ENCODE measurements around the gene ZDHHC24. TPM values are rescaled to one million over a fixed set of nuclear protein-coding genes. Genes with fewer than 3 reads are reported as not detected.

Gene ZDHHC24
- total RNA-seq, 4 donors from 2014 or later = 8.0 to 10.7 (median 9.5) TPM

GRCh38 chr11:66556086-66556485, 10.2 kb upstream of the ZDHHC24 start:
- TF ChIP-seq POLR2A (IDR thresholded peaks at IDR 0.05) (no peak), CTCF (IDR thresholded peaks at IDR 0.05) (no peak)
- Histone ChIP-seq H3K36me3 (no peaks in the 10 kb centered on the region), H3K4me3 (no peak overlapping the region), H3K9me3 (no peaks in the 10 kb centered on the region), H3K27ac (no peak overlapping the region), H3K4me1 (peaks cover 7 to 11% (median 7%) of the 10 kb centered on the region in 3 donors), H3K27me3 (peaks cover 0 to 42% (median 0%) of the 10 kb centered on the region in 4 donors)
- 56 to 66% methylated on average over 3 to 5 of the region's 7 CpGs for WGBS, 2 donors
- intact Hi-C loops (cut with DNase I) = no loop called here
- DNase-seq = no peak

GRCh38 chr11:66555416-66555815, 9.6 kb upstream of the ZDHHC24 start:
- H3K27ac ChIP-seq = no peak overlapping the region
- H3K36me3 ChIP-seq = no peaks in the 10 kb centered on the region
- TF ChIP-seq CTCF (IDR thresholded peaks at IDR 0.05) (no peak), POLR2A (IDR thresholded peaks at IDR 0.05) (no peak)
- H3K27me3 ChIP-seq = peaks cover 0 to 42% (median 0%) of the 10 kb centered on the region in 4 donors
- H3K4me3 ChIP-seq = no peak overlapping the region
- H3K9me3 ChIP-seq = no peaks in the 10 kb centered on the region
- intact Hi-C loops (cut with DNase I) = no loop called here
- H3K4me1 ChIP-seq = peaks cover 7 to 11% (median 7%) of the 10 kb centered on the region in 3 donors
- no peak for DNase-seq
- 51 to 67% methylated on average over 3 of the region's 3 CpGs for WGBS, 2 donors

- no peak overlapping the region for H3K27ac ChIP-seq
- 70 to 72% methylated on average over 5 of the region's 5 CpGs for WGBS, 2 donors
- intact Hi-C loops (cut with DNase I) = no loop called here
Observed at GRCh38 chr11:66554602-66555001, 8.8 kb upstream of the ZDHHC24 start.

GRCh38 chr11:66550887-66551286, 5.0 kb upstream of the ZDHHC24 start:
- Histone ChIP-seq H3K27me3 (peaks cover 0 to 8% (median 0%) of the 10 kb centered on the region in 4 donors), H3K36me3 (no peaks in the 10 kb centered on the region), H3K4me1 (peaks cover 0 to 13% (median 7%) of the 10 kb centered on the region in 3 donors), H3K27ac (no peak overlapping the region), H3K4me3 (no peak overlapping the region), H3K9me3 (no peaks in the 10 kb centered on the region)
- DNase-seq = no peak
- WGBS, 2 donors = 63 to 73% methylated on average over 2 to 3 of the region's 4 CpGs
- no peak for TF ChIP-seq CTCF (IDR thresholded peaks at IDR 0.05)
- TF ChIP-seq POLR2A (IDR thresholded peaks at IDR 0.05) = no peak
- intact Hi-C loops (cut with DNase I) = no loop called here

More at GRCh38 chr11:66554602-66555001, 8.8 kb upstream of the ZDHHC24 start:
- Histone ChIP-seq H3K36me3 (no peaks in the 10 kb centered on the region), H3K4me3 (no peak overlapping the region), H3K4me1 (peaks cover 7 to 10% (median 7%) of the 10 kb centered on the region in 3 donors), H3K9me3 (no peaks in the 10 kb centered on the region), H3K27me3 (peaks cover 0 to 42% (median 0%) of the 10 kb centered on the region in 4 donors)
- no peak for DNase-seq
- no peak for TF ChIP-seq CTCF (IDR thresholded peaks at IDR 0.05)
- no peak for TF ChIP-seq POLR2A (IDR thresholded peaks at IDR 0.05)

- Histone ChIP-seq H3K4me1 (peaks cover 7 to 23% (median 14%) of the 10 kb centered on the region in 3 donors), H3K27me3 (no peaks in the 10 kb centered on the region), H3K36me3 (no peaks in the 10 kb centered on the region), H3K27ac (no peak overlapping the region), H3K9me3 (no peaks in the 10 kb centered on the region), H3K4me3 (no peak overlapping the region)
- DNase-seq = no peak
- 89 to 92% methylated on average over 3 of the region's 3 CpGs for WGBS, 2 donors
- TF ChIP-seq POLR2A (IDR thresholded peaks at IDR 0.05) (no peak), CTCF (IDR thresholded peaks at IDR 0.05) (no peak)
- intact Hi-C loops (cut with DNase I) = no loop called here
Observed at GRCh38 chr11:66549696-66550095, 3.8 kb upstream of the ZDHHC24 start.

Measured in esophagus squamous epithelium (tissue), 5 donors.